NCI-H146 (cell line): ENCODE results near the gene SETD2.
"Not testable (repeated sequence)": the region's sequence is repeated elsewhere in the genome, so short reads cannot be mapped to it uniquely, and the experiment has no call there.

Source experiments
- DNase-seq: peaks from one replicate; lab custom pipeline; 2025; lab: John Stamatoyannopoulos, UW

Gene SETD2

GRCh38 chr3:47149339-47149933 is 14.5 kb downstream of the SETD2 start:
- DNase-seq = no peak

DNA sequence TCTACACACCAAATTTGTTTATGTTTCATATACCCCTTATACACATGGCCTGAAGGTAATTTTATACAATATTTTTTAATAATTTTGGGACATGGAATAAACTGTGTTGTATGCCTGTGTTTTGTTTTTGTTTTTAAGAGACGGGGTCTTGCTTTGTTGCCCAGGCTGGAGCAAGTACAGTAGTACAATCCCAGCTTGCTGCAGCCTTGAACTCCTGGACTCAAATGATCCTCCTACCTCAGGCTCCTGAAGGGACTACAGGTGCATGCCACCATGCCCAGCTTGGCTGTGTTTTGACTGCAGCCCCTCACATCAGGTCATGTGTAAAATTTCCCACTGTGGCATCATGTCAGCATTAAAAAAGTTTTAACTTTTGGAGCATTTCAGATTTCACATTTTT is 18.6 kb downstream of the SETD2 start:
- no peak for DNase-seq

DNA sequence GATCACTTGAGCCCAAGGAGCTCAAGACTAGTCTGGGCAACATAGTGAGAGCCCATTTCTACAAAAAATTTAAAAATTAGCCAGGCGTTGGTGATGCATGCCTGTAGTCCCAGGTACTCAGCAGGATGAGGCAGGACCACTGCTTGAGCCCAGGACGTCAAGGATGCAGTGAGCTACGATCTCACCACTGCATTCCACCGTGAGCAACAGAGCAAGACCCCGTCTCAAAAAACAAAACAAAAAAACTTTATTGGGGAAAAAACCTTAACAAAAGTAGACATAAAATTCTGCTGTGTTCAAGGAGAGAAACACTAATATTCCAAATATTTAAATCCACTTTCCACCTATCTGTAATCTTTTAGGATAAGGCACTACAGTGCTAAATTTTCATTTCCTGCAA is 20.8 kb downstream of the SETD2 start:
- no peak for DNase-seq

DNA sequence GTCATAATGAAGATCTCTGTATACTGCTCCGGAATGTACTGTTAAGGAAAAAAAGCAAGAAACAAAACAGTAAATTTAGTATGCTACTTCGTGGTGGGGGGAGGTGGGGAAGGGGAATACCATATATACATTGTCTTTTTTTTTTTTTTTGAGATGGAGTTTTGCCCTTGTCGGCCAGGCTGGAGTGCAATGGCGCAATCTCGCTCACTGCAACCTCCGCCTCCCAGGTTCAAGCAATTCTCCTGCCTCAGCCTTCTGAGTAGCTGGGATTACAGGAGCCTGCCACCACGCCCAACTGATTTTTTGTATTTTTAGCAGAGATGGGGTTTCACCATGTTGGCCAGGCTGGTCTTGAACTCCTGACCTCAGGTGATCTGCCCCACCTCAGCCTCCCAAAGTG is 21.4 kb downstream of the SETD2 start:
- DNase-seq = not testable (repeated sequence)

- not testable (repeated sequence) for DNase-seq
Measured at GRCh38 chr3:47140973-47141461, 22.9 kb downstream of the SETD2 start.

DNA sequence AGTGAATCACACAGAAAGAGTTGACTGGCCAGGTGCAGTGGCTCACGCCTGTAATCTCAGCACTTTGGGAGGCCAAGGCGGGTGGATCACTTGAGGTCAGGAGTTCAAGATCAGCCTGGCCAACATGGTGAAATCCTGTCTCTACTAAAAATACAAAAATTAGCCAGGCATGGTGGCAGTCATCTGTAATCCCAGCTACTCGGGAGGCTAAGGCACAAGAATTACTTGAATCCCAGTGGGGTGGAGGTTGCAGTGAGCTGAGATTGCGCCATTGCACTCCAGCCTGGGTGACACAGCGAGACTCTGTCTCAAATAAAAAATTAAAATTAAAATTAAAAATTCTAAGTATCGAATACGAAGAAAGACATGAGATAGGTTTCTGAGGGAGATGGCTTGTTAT is 23.4 kb downstream of the SETD2 start:
- DNase-seq = not testable (repeated sequence)

DNA sequence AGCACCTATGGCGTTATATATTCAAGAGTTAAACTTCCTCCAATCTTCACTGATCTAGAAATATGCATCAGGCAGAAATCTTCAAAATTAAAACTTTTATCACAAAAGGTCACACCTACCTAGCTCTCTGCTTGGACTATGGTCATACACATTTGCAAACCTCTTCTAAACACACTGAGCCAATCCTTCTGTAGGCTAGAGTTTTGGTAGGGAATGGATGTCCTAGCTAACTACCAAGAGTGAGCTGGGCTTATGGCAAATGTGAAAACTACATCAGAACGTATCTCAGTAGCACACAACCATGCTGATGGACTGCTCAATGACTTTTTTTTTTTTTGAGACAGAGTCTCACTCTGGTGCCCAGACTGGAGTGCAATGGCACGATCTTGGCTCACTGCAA is 29.6 kb downstream of the SETD2 start:
- no peak for DNase-seq

DNA sequence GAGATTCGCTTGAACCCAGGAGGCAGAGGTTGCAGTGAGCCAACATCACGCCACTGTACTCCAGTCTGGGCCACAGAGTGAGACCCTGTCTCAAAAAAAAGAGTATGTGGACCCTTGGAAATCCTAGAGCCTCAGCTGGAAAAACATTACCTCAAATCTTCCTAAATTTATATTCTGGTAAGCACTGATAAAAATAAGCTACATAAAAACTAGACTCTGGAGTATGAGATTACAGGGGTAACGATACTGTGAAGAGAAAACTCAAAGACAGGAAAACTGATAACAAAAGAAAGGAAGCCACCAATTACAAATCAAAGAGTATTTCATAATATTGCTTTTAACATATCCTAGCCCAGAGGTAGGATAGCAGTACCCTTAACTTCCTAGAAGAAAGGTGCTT is 30.3 kb downstream of the SETD2 start:
- DNase-seq = no peak

DNA sequence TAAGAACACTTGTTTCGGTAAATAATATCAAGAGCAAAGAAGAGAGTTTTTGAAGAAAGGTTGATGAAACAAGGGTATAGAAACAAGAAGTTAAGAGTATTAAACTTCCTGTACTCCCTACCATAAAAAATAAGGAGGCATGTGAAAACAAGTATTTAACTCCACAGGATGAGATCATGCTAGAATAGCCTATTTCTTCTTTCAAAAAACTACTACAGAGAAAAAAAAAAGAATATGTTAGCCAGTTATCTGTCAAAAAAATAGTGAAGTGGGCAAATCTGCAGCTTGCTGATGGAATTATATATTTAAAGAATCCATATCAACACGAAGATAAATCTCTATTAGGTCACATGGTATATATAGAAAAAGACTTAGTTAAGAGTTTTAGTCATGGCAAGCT is 33.4 kb downstream of the SETD2 start:
- DNase-seq = no peak

DNA sequence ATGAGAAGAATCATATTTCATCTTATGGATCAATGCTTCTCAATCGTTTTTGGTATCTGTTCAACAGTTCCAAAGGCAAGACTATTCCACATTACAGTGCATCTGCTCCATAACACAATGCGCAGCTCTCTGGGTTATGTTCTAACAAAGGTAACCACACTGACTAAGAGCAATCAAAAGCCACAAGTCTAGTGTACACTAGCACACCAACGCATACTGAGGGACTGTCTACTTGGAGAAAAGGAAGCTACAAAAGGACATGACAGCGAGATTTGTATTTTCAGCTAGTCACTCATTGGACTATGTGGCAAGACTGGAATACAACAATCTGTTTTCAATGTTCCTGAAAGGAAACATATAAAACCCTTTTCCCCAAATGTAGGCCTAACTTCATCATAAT is 35.8 kb downstream of the SETD2 start:
- DNase-seq = no peak

GRCh38 chr3:47123857-47124256 is 40.1 kb downstream of the SETD2 start:
- no peak for DNase-seq

- DNase-seq = no peak
Measured at GRCh38 chr3:47121409-47121808, 42.5 kb downstream of the SETD2 start.

DNA sequence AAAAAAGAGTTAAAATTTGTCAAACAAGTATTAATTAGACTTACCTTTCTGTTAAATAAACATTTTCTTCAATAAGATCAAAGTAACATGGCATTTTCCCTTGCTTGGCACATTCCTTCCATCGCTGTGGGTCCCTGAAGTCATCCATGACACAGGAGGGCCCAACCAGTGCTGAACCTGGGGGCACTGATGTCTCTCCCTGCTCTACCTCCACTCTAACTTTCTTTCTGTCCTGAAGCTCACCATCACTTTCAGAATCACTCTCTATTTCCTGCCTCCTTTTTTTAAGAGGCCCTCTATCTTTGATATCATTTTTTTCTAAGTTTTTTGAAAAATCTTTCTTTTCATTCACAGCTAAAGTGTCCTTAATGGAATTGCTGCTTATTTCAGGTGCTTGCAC is 43.8 kb downstream of the SETD2 start:
- no peak for DNase-seq

DNA sequence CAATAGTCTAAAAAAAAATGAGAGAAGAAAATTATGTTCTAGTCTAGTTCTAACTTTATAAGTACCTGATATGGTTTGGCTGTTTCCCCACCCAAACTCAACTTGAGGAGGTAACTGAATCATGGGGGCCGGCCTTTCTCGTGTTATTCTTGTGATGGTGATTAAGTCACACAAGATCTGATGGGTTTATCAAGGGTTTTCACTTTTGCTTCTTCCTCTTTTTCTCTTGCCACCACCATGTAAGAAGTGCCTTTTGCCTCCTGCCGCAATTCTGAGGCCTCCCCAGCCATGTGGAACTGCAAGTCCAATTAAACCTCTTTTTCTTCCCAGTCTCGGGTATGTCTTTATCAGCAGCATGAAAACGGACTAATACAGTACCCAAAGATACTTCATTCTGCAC is 44.5 kb downstream of the SETD2 start:
- DNase-seq = not testable (repeated sequence)

- DNase-seq = no peak
Measured at GRCh38 chr3:47117807-47118364, 46.0 kb downstream of the SETD2 start.

DNA sequence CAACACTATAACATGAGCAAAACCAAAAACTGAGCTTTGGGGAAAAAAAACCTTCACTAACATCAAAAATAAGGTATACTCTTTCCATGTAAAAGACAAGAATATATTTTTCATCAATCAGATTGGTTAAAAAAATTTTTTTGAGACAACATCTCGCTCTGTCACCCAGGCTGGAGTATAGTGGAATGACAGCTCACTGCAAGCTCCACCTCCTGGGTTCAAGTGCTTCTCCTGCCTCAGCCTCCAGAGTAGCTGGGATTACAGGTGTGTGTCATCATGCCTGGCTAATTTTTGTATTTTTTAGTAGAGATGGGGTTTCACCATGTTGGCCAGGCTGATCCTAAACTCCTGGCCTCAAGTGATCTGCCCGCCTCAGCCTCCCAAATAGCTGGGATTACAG is 48.4 kb downstream of the SETD2 start:
- DNase-seq = not testable (repeated sequence)

GRCh38 chr3:47113669-47114365 is 50.1 kb downstream of the SETD2 start:
- DNase-seq = no peak

- no peak for DNase-seq
Measured at GRCh38 chr3:47112997-47113396, 50.9 kb downstream of the SETD2 start.

DNA sequence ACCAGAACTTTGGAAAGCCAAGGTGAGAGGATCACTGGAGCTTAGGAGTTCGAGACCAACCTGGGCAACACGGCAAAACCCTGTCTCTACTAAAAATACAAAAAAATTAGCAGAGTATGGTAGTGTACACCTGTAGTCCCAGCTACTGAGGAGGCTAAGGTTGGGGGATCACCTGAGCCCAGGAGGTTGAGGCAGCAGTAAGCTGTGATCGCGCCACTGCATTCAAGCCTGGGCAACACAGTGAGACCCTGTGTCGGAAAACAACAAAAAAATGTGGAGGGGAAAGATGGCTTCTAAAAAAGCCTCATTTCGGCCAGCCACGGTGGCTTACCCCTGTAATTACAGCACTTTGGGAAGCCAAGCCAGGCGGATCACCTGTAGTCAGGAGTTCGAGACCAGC is 54.5 kb downstream of the SETD2 start:
- no peak for DNase-seq

DNA sequence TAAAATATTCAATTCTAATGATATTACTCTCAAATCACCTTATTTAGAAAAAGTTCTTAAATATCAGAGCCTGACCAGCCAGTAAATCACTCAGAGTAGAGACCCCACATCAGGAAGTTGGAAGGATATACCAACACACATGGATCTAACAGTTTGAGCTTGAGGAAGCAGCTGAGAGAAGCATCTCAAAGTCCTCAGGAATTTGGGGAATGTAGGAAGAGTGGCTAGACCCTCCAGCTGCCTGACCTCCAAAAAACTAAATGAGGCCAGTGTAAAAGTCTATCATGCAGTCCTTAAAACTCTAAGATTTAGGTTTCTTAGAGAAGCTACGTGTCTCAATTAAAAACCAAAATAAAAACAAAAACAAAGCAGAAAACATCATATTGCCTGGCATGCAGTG is 55.4 kb downstream of the SETD2 start:
- DNase-seq = no peak

- DNase-seq = no peak
Measured at GRCh38 chr3:47104259-47104658, 59.7 kb downstream of the SETD2 start.

DNA sequence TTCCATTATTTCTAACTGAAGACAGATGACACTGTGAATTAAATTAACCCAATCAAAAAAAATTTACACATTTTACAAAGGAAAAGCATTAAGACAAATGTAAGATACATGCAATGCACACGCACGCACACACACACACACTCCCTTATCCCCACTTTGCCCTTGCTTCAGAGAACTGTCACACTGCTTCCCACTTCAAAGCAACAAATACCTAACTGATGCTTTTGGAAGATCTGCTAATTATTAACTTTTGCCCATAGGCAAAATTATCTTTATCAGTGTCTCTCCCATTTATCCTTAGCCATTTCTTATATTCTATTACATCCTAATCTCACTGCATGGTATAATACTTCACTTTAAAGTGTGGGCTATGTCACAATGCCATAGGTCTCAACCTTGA is 60.3 kb downstream of the SETD2 start:
- DNase-seq = no peak

GRCh38 chr3:47102081-47102600 is 61.8 kb downstream of the SETD2 start:
- no peak for DNase-seq
